Right lobe of liver (tissue), 6 donors: ENCODE data around the gene FAM184A. TPM values are rescaled to one million over a fixed set of nuclear protein-coding genes. Genes with fewer than 3 reads are reported as not detected.

ENCODE experiments used
- ATAC-seq, 4 donors: fragments of 200-7000 bp; cut with Tn5 transposase; one replicate each; pipeline ENCODE4 v1.9.1; 2020; ENCODE audit warnings: mild to moderate bottlenecking in 4 of 4, moderate library complexity in 4 of 4
- DNase-seq, 3 donors: peaks; one replicate each; pipeline ENCODE4 v3.0.0-alpha.2; 2020
- H3K27ac ChIP-seq, 3 donors: fragments of 200-600 bp; one replicate each; pipeline ENCODE4 v1.8.0; 2022
- H3K27me3 ChIP-seq, 2 donors: fragments of 200-600 bp; one replicate each; pipeline ENCODE4 v1.8.0; 2022
- H3K36me3 ChIP-seq, 4 donors: fragments of 200-600 bp; sonication (generic) in 1 of 4; one replicate each; pipeline versions ENCODE4 v1.5.1 to v1.8.0; 2017 to 2022; ENCODE audit warnings: control low read depth in 1 of 4
- H3K4me1 ChIP-seq, 4 donors: fragments of 200-600 bp; sonication (generic) in 1 of 4; one replicate each; pipeline versions ENCODE4 v1.5.1 to v1.8.0; 2017 to 2022; ENCODE audit warnings: control low read depth in 1 of 4
- H3K4me3 ChIP-seq, 3 donors: fragments of 200-600 bp; one replicate each; pipeline ENCODE4 v1.8.0; 2022
- H3K9me3 ChIP-seq, 4 donors: fragments of 200-600 bp; sonication (generic) in 1 of 4; one replicate each; pipeline versions ENCODE4 v1.5.1 to v1.8.0; 2017 to 2022; ENCODE audit warnings: control low read depth in 1 of 4
- POLR2A ChIP-seq: fragments of 450-650 bp; IDR thresholded peaks from one replicate; pipeline ENCODE4 v1.6.1; 2017; ENCODE audit warnings: antibody characterized with exemption, mild to moderate bottlenecking
- WGBS: methylation state at CpG from one replicate; pipeline ENCODE4 v1.1.6; 2018; ENCODE audit warnings: low coverage, low lambda C conversion rate; ENCODE audit not compliant: insufficient coverage; ENCODE audit errors: missing lambda C conversion rate; 5-methylcytosine and 5-hydroxymethylcytosine counted together
- intact Hi-C, 2 donors: fragments of 100-400 bp; cut with DNase I; formaldehyde crosslinking; loops; one replicate each; pipeline versions ENCODE4 v1.11.2 to v1.14.1; 2022
- total RNA-seq, 6 experiments: library from RNA; depleted of rRNA in 2 of 6; stranded (reverse); fragments of >200 nt in 2 of 6; fragmentation: NEBNext Ultra II Directional in 3 of 6; extraction: Animal tissue kit (Norgen Biotek cat#: 25700) in 3 of 6; gene quantifications; one replicate each; pipeline versions ENCODE4 v1.1.0 to v1.2.4, GENCODE V29; 2016 to 2023
- TF ChIP-seq, protein P1 (sequence below), 4 donors: fragments of 200-600 bp in 3 of 4; fragments of 450-650 bp in 1 of 4; IDR thresholded peaks; one replicate each; pipeline versions ENCODE4 v1.5.1 to v1.8.0; 2016 to 2022; ENCODE audit warnings: antibody characterized with exemption in 4 of 4, mild to moderate bottlenecking in 2 of 4
- donor health status: DM: no; HTN: yes; CAD: no.
- donor health status: DM: no; HTN: no; CAD: no.
- donor health status: DM: no; HTN: no; CAD: no.
- donor health status: DM: no; HTN: yes; CAD: no.
- donor health status: DM: no; HTN: yes; CAD: no.

Gene FAM184A
- total RNA-seq, 6 experiments from 2014 or later: 2.5 to 5.0 (median 3.2) TPM

DNA sequence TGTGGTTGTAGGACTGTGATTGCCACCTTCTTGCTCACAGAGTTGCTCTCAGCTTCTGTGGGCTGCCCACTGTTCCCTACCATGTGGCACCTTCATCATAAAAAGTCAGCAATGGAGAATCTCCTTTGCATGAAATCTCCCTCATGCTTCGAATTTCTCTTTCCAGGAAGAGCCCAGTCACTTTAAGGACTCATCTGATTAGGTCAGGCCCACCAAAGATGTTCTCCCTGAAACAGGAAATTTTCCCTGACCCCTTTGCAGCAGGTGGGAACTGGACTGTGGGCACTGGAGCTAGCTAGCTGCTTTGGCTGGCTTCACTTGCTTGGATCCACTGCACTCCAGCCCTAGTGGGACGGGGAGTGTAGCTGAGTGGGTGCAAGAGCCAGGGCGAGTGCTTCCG lies 47.7 kb upstream of the FAM184A start:
- no peak for ATAC-seq
- DNase-seq: no peak
- no peaks in the 10 kb centered on the region for H3K27me3 ChIP-seq
- WGBS: 29% methylated on average over 1 of the region's 4 CpGs
- no peaks in the 10 kb centered on the region for H3K36me3 ChIP-seq
- no peak for TF ChIP-seq POLR2A
- TF ChIP-seq, protein P1, sequence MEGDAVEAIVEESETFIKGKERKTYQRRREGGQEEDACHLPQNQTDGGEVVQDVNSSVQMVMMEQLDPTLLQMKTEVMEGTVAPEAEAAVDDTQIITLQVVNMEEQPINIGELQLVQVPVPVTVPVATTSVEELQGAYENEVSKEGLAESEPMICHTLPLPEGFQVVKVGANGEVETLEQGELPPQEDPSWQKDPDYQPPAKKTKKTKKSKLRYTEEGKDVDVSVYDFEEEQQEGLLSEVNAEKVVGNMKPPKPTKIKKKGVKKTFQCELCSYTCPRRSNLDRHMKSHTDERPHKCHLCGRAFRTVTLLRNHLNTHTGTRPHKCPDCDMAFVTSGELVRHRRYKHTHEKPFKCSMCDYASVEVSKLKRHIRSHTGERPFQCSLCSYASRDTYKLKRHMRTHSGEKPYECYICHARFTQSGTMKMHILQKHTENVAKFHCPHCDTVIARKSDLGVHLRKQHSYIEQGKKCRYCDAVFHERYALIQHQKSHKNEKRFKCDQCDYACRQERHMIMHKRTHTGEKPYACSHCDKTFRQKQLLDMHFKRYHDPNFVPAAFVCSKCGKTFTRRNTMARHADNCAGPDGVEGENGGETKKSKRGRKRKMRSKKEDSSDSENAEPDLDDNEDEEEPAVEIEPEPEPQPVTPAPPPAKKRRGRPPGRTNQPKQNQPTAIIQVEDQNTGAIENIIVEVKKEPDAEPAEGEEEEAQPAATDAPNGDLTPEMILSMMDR (IDR thresholded peaks at IDR 0.05): no peak
- H3K4me1 ChIP-seq: peaks cover 0 to 5% (median 0%) of the 10 kb centered on the region in 4 donors
- intact Hi-C loops: no loop called here
- H3K4me3 ChIP-seq: no peak overlapping the region
- H3K27ac ChIP-seq: no peak overlapping the region
- no peaks in the 10 kb centered on the region for H3K9me3 ChIP-seq

DNA sequence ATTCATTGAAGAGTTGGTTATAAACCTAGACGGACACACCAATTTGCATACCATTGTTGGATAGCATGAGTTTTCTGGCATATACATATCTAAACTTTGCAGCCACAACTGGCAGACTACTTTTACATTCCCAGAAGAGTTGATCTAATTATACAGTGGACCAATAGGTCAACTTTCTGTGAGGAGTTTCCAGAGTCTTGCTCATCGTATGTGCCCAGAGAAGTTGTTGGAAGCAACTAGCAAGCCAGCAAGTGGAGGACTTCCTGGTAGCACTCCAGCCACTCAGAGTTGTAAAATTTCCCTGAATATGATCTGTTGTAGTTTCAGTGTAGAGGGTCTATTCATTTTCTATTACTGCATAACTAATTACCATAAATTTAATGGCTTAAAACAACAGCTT lies 47.1 kb upstream of the FAM184A start:
- Histone ChIP-seq H3K36me3 (no peaks in the 10 kb centered on the region), H3K27me3 (no peaks in the 10 kb centered on the region), H3K4me1 (peaks cover 0 to 5% (median 0%) of the 10 kb centered on the region in 4 donors), H3K4me3 (no peak overlapping the region), H3K27ac (no peak overlapping the region), H3K9me3 (no peaks in the 10 kb centered on the region)
- ATAC-seq (no peak), DNase-seq (no peak)
- TF ChIP-seq, protein P1 (IDR thresholded peaks at IDR 0.05): no peak
- TF ChIP-seq POLR2A: no peak
- intact Hi-C loops: no loop called here
- 77% methylated on average over 2 of the region's 2 CpGs for WGBS

DNA sequence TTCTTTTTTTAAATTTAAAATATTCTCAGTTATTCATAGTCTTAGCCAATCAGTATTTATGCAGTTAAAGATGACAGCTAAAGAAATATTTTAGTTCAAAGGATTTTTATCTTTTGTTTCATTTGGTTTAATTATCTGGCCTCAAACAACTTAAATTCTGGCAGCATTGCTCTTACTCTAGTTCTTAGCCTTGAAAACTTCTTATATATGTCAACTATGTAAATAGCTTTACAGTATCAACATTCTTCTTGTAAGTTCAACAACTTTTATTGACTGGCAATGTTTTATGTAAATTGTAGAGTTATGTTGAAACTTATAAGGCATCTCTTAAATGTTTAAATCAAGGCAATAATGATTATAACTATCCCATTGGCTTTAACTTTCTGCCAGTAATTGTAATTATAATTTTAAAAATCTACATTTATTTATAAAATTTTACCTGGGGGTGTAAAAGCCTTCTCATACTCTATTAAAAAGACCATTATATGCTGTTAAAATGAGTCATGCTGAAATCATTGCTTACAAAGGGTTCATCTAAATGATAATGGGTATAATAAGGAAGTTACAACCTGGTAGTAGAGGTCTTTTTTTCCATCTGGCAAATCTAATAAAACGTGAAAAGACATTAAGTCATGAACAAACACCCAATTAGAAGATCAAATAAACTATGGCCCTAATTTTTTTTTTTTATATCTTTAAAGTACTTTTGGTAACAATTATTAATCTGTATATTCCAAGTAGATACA lies 45.8 kb upstream of the FAM184A start:
- Histone ChIP-seq H3K27me3 (no peaks in the 10 kb centered on the region), H3K4me1 (no peaks in the 10 kb centered on the region), H3K4me3 (no peak overlapping the region), H3K27ac (no peak overlapping the region), H3K36me3 (no peaks in the 10 kb centered on the region), H3K9me3 (no peaks in the 10 kb centered on the region)
- 50% methylated on average over 1 of the region's 1 CpG for WGBS
- no peak for ATAC-seq
- TF ChIP-seq, protein P1 (IDR thresholded peaks at IDR 0.05): no peak
- TF ChIP-seq POLR2A: no peak
- DNase-seq: no peak
- intact Hi-C loops: no loop called here

DNA sequence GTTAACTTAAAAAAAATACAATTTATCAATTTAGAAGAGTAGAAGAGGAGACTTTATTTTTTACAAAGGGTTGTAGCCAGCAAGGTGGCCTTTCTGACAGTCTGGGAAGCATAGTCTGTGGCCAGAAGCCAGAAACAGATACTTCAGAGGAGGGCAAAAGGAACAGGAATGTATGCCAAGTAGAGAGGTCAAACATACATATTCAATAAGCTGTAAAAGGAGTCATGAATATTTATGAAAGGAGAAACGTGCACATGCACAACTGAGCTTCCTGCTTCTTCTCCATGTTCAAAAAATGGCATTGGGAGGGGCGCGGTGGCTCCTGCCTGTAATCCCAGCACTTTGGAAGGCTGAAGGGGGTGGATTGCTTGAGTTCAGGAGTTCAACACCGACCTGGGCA lies 43.9 kb upstream of the FAM184A start:
- no peak for ATAC-seq
- H3K27me3 ChIP-seq: no peaks in the 10 kb centered on the region
- H3K36me3 ChIP-seq: no peaks in the 10 kb centered on the region
- WGBS: 46% methylated on average over 1 of the region's 4 CpGs
- H3K4me3 ChIP-seq: no peak overlapping the region
- no peaks in the 10 kb centered on the region for H3K9me3 ChIP-seq
- H3K4me1 ChIP-seq: no peaks in the 10 kb centered on the region
- no peak for DNase-seq
- TF ChIP-seq POLR2A: no peak
- TF ChIP-seq, protein P1 (IDR thresholded peaks at IDR 0.05): no peak
- H3K27ac ChIP-seq: no peak overlapping the region
- intact Hi-C loops: no loop called here
